Skeletal muscle satellite cell (primary cell): Measurements from ENCODE around the gene BAZ1A. TPM values are rescaled to one million over a fixed set of nuclear protein-coding genes. Genes with fewer than 3 reads are reported as not detected.

Experiments used
- H3K27me3 ChIP-seq: 2 replicates; pipeline ENCODE4 v1.7.0; 2013; ENCODE audit warnings: low read length; ENCODE audit not compliant: control insufficient read depth, insufficient read depth
- H3K36me3 ChIP-seq: 2 replicates; pipeline ENCODE4 v1.7.0; 2013; ENCODE audit warnings: mild to moderate bottlenecking, control low read depth, low read length; ENCODE audit not compliant: insufficient read depth
- H3K4me1 ChIP-seq: 2 replicates; pipeline ENCODE4 v1.7.0; 2013; ENCODE audit warnings: low read length; ENCODE audit not compliant: control insufficient read depth, insufficient read depth
- H3K4me2 ChIP-seq: 2 replicates; pipeline ENCODE4 v1.7.0; 2013; ENCODE audit warnings: mild to moderate bottlenecking, low read length
- H3K4me3 ChIP-seq: 2 replicates; pipeline ENCODE4 v1.7.0; 2013; ENCODE audit warnings: low read length
- H3K9ac ChIP-seq: 2 replicates; pipeline ENCODE4 v1.7.0; 2013; ENCODE audit warnings: mild to moderate bottlenecking, low read depth, low read length, moderate library complexity
- H3K9me3 ChIP-seq: replicated peaks from 2 replicates; pipeline ENCODE4 v1.7.0; 2013; ENCODE audit warnings: mild to moderate bottlenecking, control low read depth, low read length
- total RNA-seq: library from RNA; depleted of rRNA; stranded (reverse); fragments of >200 nt; gene quantifications from 2 replicates; pipeline ENCODE4 v1.2.3, GENCODE V29; 2012; rRNA removed

The BAZ1A gene
- total RNA-seq: 31.0 and 34.2 TPM in 2 replicates

DNA sequence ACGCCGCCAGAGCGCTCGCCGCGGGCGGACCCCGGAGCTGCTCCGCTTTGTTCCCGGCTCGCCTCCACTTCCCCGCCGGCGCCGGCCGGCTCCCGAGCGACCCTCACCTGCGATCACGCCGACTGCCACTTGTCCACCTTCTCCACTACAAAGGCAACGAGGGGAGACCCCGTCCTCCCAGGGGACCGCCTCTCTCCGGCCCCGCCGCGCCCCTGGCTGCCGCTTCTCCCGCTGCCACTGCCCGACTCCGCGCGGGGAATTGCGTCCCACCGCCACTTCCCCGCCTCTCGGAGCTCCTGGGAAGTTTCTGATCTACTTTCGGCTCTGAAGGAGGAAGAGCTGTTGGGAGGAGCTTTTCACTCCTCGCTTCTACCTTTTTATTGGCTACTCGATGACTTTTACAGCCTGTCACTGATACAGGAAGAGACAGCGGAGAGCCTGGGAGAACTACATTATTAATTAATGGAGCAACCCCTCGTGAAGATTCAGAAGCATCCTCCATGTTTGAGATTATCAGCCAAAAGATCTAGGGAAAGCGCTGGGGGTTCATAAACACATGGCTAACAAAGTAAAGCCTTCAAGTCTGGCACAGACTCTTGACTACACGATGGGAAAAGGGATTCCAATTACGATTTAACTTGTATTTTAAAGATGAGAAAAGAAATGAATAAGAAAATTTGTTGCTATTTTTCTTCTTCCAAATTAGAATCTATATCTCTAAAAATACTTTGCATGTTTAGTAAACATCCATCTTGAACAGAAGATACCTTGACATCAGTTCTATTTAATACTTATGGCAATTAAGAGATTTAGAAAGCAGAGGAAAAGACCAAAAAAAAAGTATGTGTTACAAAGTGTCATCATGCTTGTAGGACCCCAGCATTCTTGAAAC lies at the start of gene BAZ1A:
BAZ1A (minus strand) TSS at position 330 of the 892 bp plus-strand sequence. CDS start 756 bp downstream, outside the sequence.
- peak within 1 kb of the TSS; percentile 99 for H3K4me2 ChIP-seq
- H3K4me1 ChIP-seq: peaks cover 12% of the 10 kb centered on the region
- peak within 1 kb of the TSS; percentile 96 for H3K9ac ChIP-seq
- H3K36me3 ChIP-seq: peaks cover 6% of the 10 kb centered on the region
- H3K27me3 ChIP-seq: no peaks in the 10 kb centered on the region
- no peaks in the 10 kb centered on the region for H3K9me3 ChIP-seq
- peak within 1 kb of the TSS; percentile 96 for H3K4me3 ChIP-seq

GRCh38 chr14:34920339-34920738 lies 45.2 kb upstream of the BAZ1A start:
- no peak overlapping the region for H3K4me2 ChIP-seq
- H3K4me3 ChIP-seq: no peak overlapping the region
- no peaks in the 10 kb centered on the region for H3K9me3 ChIP-seq
- H3K36me3 ChIP-seq: no peaks in the 10 kb centered on the region
- no peaks in the 10 kb centered on the region for H3K4me1 ChIP-seq
- no peak overlapping the region for H3K9ac ChIP-seq
- H3K27me3 ChIP-seq: no peaks in the 10 kb centered on the region

DNA sequence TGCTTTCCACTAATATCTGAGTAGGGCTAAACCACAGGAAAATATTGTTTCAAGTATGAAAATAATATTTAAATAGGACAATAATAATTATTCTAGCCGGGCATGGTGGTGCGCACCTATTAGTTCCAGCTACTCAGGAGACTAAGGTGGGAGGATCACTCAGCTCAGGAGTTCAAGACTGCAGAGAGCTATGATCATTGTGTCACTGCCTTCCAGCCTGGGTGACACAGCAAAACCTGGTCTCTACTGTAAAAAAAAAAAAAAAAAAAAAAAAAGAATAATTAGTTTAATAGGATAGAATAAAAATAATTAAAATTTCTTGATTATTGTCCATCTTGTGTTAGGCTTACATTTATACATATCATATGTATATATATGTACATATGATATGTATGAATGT lies 38.5 kb upstream of the BAZ1A start:
- H3K36me3 ChIP-seq: no peaks in the 10 kb centered on the region
- H3K4me2 ChIP-seq: no peak overlapping the region
- H3K4me1 ChIP-seq: no peaks in the 10 kb centered on the region
- H3K9ac ChIP-seq: no peak overlapping the region
- no peak overlapping the region for H3K4me3 ChIP-seq
- H3K27me3 ChIP-seq: no peaks in the 10 kb centered on the region
- H3K9me3 ChIP-seq: no peaks in the 10 kb centered on the region

- H3K9me3 ChIP-seq: no peaks in the 10 kb centered on the region
- H3K4me3 ChIP-seq: no peak overlapping the region
- H3K4me1 ChIP-seq: no peaks in the 10 kb centered on the region
- no peak overlapping the region for H3K4me2 ChIP-seq
- H3K36me3 ChIP-seq: no peaks in the 10 kb centered on the region
- H3K27me3 ChIP-seq: no peaks in the 10 kb centered on the region
- no peak overlapping the region for H3K9ac ChIP-seq
Observed at GRCh38 chr14:34912966-34913365, 37.8 kb upstream of the BAZ1A start.

GRCh38 chr14:34912182-34912581 lies 37.0 kb upstream of the BAZ1A start:
- Histone ChIP-seq H3K4me2 (no peak overlapping the region), H3K27me3 (no peaks in the 10 kb centered on the region)

DNA sequence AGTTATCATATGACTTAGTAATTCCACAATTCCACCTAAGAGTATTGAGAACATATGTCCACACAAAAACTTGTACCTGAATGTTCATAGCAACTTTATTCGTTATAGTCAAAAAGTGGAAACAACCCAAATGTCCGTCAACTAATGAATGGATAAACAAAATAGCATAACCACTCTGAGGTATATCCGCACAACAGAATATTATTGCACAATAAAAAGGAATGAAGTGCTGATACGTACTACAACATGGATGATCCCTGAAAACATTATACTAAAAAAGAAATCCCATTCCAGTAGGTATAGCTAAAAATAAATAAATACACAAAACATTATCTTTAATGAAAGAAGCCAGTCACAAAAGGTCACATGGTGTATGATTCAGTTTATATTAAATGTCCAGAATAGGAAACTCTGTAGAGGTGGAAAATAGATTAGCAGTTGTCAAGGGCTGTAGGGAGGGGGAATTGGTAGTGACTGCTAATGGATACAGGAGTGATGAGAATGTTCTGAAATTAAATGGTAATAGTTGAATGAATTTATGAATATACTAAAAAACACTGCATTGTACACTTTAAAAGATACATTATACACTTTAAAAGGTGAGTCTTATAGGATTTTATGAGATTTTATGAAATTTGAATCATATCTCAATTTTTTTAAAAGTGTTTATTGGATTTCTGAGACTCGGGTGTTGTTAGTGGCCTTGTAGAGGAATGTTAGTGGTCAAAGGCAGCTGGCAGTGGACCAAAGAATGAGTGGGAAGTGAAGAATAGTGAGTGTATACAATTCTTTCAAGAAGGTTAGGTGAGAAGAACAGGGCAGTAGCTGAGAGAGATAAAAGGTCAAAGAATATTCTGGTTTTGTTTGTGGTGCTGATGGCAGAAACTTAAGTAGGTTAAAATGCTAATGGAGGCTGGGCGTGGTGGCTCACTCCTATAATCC lies 36.3 kb upstream of the BAZ1A start:
- Histone ChIP-seq H3K4me2 (no peak overlapping the region), H3K36me3 (no peaks in the 10 kb centered on the region), H3K4me3 (no peak overlapping the region), H3K9ac (no peak overlapping the region), H3K9me3 (no peaks in the 10 kb centered on the region), H3K4me1 (no peaks in the 10 kb centered on the region), H3K27me3 (no peaks in the 10 kb centered on the region)

More at GRCh38 chr14:34912182-34912581, 37.0 kb upstream of the BAZ1A start:
- no peaks in the 10 kb centered on the region for H3K4me1 ChIP-seq
- no peaks in the 10 kb centered on the region for H3K9me3 ChIP-seq
- no peak overlapping the region for H3K4me3 ChIP-seq
- H3K9ac ChIP-seq: no peak overlapping the region
- H3K36me3 ChIP-seq: no peaks in the 10 kb centered on the region

DNA sequence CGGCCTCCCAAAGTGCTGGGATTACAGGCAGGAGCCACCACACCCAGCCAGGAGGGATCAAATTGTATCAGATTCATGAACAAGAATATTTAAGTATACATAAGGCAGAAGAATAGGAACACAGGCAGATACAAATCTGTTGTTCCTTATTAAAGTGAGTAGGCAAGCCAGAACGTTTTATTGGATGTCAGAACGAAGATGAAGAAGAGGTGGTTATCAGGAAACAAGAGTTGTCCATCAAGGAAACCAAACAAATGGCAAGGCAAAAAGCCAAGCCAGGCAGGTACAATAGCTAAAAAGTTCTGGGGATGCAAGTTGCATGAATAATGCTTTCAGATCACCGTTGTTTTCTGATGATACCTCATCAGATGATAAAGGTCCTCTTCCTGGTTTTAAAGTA lies 31.1 kb upstream of the BAZ1A start:
- Histone ChIP-seq H3K27me3 (no peaks in the 10 kb centered on the region), H3K9ac (no peak overlapping the region), H3K4me1 (no peaks in the 10 kb centered on the region), H3K36me3 (no peaks in the 10 kb centered on the region), H3K9me3 (no peaks in the 10 kb centered on the region), H3K4me3 (no peak overlapping the region), H3K4me2 (no peak overlapping the region)

DNA sequence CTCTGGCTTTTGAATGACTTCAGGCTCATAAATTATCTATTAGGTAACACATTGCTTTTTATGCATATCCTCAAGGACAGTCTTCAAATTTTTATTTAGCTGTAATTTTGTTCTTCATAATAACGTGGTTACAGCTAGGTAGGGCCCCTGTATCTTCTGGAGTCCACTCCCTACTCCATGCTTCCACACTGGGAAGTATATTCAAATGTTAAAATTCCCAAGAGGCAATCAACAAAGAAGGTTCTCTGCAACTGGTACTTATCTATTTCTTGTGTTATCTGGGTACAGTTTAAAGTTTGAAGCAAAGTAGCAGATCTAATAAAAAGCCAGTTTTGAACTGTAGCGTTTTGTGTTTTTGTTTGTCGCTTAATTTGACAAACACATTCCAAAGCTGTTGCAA lies 20.1 kb upstream of the BAZ1A start:
- Histone ChIP-seq H3K4me3 (no peak overlapping the region), H3K4me1 (no peaks in the 10 kb centered on the region), H3K4me2 (no peak overlapping the region), H3K9ac (no peak overlapping the region), H3K36me3 (no peaks in the 10 kb centered on the region), H3K9me3 (no peaks in the 10 kb centered on the region), H3K27me3 (no peaks in the 10 kb centered on the region)

DNA sequence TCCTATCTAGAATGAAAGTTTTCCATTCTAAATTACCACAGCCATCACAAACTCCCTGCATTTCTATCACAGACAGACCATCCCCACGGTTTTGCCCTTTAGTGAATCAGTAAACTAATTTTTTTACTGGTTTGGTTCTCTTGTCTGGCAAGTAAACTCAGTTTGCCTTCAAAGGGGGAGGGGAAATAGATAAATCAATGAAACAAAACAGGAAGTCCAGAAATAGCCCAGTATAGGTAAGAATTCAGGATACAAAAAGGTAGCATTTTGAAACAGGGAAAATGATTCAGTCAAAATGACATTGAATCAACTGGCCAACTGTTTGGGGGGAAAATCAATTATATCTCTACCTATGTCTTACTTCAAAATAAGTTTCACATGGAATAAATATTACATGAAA lies 15.8 kb upstream of the BAZ1A start:
- Histone ChIP-seq H3K36me3 (no peaks in the 10 kb centered on the region), H3K9ac (no peak overlapping the region), H3K27me3 (no peaks in the 10 kb centered on the region), H3K4me2 (no peak overlapping the region), H3K4me1 (no peaks in the 10 kb centered on the region), H3K4me3 (no peak overlapping the region), H3K9me3 (no peaks in the 10 kb centered on the region)

DNA sequence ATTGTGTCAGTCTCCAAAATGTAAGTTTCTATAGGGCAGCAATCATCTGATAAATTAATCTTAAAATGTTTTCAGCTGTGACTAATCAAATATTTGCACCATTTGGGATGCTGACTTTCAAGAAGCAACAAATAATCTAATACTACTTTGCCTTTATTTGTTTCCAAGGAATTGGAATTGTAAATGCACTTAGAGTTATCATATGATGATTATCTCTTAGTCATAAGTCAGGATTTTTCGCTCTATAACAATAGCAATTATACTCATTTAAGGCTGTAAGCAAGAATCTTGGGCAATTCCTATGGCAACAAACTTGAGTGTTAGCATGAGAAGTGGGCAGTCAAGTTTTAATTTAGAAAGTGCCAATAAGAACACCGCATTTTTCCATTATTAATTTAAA lies 13.0 kb upstream of the BAZ1A start:
- no peak overlapping the region for H3K9ac ChIP-seq
- H3K4me1 ChIP-seq: no peaks in the 10 kb centered on the region
- H3K4me2 ChIP-seq: no peak overlapping the region
- no peaks in the 10 kb centered on the region for H3K9me3 ChIP-seq
- no peak overlapping the region for H3K4me3 ChIP-seq
- no peaks in the 10 kb centered on the region for H3K36me3 ChIP-seq
- H3K27me3 ChIP-seq: no peaks in the 10 kb centered on the region

DNA sequence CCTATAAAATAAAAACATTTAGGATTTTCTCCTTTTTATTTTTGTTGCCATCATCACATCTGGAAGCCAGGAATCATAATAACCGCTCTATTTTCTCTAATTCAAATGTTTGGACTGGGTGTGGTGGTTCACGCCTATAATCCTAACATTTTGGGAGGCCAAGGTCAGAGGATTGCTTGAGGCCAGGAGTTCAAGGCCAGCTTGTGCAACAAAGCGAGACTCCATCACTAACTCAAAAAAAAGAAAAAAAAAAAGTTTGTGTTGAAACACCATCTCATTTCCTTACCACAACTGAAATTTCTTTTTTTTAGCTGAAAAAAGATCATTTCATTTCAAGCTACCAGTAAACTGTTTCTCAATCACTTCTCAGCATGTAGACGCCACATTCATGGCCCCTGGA lies 8.8 kb upstream of the BAZ1A start:
- Histone ChIP-seq H3K9me3 (no peaks in the 10 kb centered on the region), H3K4me2 (no peak overlapping the region), H3K4me3 (no peak overlapping the region), H3K36me3 (no peaks in the 10 kb centered on the region), H3K9ac (no peak overlapping the region), H3K4me1 (no peaks in the 10 kb centered on the region), H3K27me3 (no peaks in the 10 kb centered on the region)
